GM12878 (cell line): ENCODE measurements around the gene ATRN. TPM values are rescaled to one million over a fixed set of nuclear protein-coding genes. Genes with fewer than 3 reads are reported as not detected.

Experiments
- ATAC-seq: fragments of 200-7000 bp; cut with Tn5 transposase; 3 replicates; pipeline ENCODE4 v1.9.1; 2020; ENCODE audit warnings: mild to moderate bottlenecking, moderate library complexity
- BruUV-seq: library from RNA; stranded (reverse); fragments of 400-500 nt; replicated peaks from 2 replicates; lab custom pipeline; 2021; lab: Mats Ljungman, UMichigan
- CTCF ChIA-PET: fragments of 300-600 bp; sonication (Branson Sonifier 250); formaldehyde crosslinking; extraction: SDS; loops from one replicate; lab custom pipeline; 2021; ENCODE audit warnings: inconsistent platforms; lab: Yijun Ruan, JAX
- POLR2A ChIA-PET: fragments of 350-600 bp; formaldehyde crosslinking; extraction: SDS; loops from one replicate; lab custom pipeline; 2021; ENCODE audit warnings: inconsistent platforms; lab: Charles Lee
- RAD21 ChIA-PET: fragments of 300-600 bp; sonication (Branson Sonifier 250); formaldehyde crosslinking; loops from one replicate; lab custom pipeline; 2023; ENCODE audit warnings: antibody characterized with exemption; ENCODE audit not compliant: unreplicated experiment; lab: Charles Lee
- SMC1A ChIA-PET: fragments of 300-600 bp; sonication (Branson Sonifier 250); formaldehyde crosslinking; loops from one replicate; lab custom pipeline; 2023; ENCODE audit not compliant: unreplicated experiment, uncharacterized antibody; lab: Charles Lee
- DNase-seq: peaks from one replicate; pipeline ENCODE4 v3.0.0-alpha.2; 2011; ENCODE audit warnings: low read depth, low spot score
- FAIRE-seq: peaks from 3 replicates; lab custom pipeline; 2011; peaks lifted over from hg19 to GRCh38; lab: Jason Lieb, UNC
- H2AFZ ChIP-seq: 2 replicates; pipeline ENCODE4 v1.6.0; 2011; ENCODE audit warnings: low read depth, low read length, control low read depth; ENCODE audit not compliant: control insufficient read depth
- H3K27ac ChIP-seq: 2 replicates; pipeline ENCODE4 v1.5.1; 2011; ENCODE audit warnings: control low read depth; ENCODE audit not compliant: control insufficient read depth, insufficient read depth
- H3K27me3 ChIP-seq, 2 experiments: replicated peaks in 1 of 2; 2 replicates each; pipeline versions ENCODE4 v1.6.0 to v1.6.1; 2011; ENCODE audit warnings: low read length in 1 of 2; ENCODE audit not compliant: control insufficient read depth in 2 of 2, insufficient read depth in 2 of 2
- H3K36me3 ChIP-seq, 2 experiments: 2 replicates each; pipeline ENCODE4 v1.5.1; 2011; ENCODE audit warnings: low read length in 1 of 2; ENCODE audit not compliant: control insufficient read depth in 2 of 2, insufficient read depth in 2 of 2
- H3K4me1 ChIP-seq: 2 replicates; pipeline ENCODE4 v1.6.1; 2011; ENCODE audit warnings: mild to moderate bottlenecking, low read length, moderate library complexity, mixed read lengths; ENCODE audit not compliant: control insufficient read depth, insufficient read depth
- H3K4me2 ChIP-seq: 2 replicates; pipeline ENCODE4 v1.6.0; 2011; ENCODE audit warnings: control low read depth; ENCODE audit not compliant: control insufficient read depth, insufficient read depth
- H3K4me3 ChIP-seq: fragments of 200-600 bp; sonication (generic); 2 replicates; pipeline ENCODE4 v1.5.1; 2016
- H3K79me2 ChIP-seq: 2 replicates; pipeline ENCODE4 v1.6.0; 2011; ENCODE audit warnings: low read length; ENCODE audit not compliant: control insufficient read depth, insufficient read depth
- H3K9ac ChIP-seq: 2 replicates; pipeline ENCODE4 v1.8.0; 2011; ENCODE audit warnings: low read length, control low read depth, mixed read lengths; ENCODE audit not compliant: control insufficient read depth, insufficient read depth
- H3K9me3 ChIP-seq: replicated peaks from 3 replicates; pipeline ENCODE4 v1.5.1; 2011; ENCODE audit warnings: mild to moderate bottlenecking, low read length; ENCODE audit not compliant: control insufficient read depth, insufficient read depth
- H4K20me1 ChIP-seq: 2 replicates; pipeline ENCODE4 v1.6.0; 2011; ENCODE audit not compliant: control insufficient read depth, insufficient read depth
- ASH2L ChIP-seq: fragments of 300-600, 200-600 bp; sonication (generic); IDR thresholded peaks from 2 replicates; pipeline ENCODE4 v1.6.1; 2017; ENCODE audit warnings: low read depth, mild to moderate bottlenecking, borderline replicate concordance
- BCLAF1 ChIP-seq: fragments of 450-650 bp; IDR thresholded peaks from 2 replicates; pipeline ENCODE4 v1.6.1; 2017; ENCODE audit warnings: antibody characterized with exemption, mild to moderate bottlenecking, moderate library complexity
- BRCA1 ChIP-seq: IDR thresholded peaks from 2 replicates; pipeline ENCODE4 v1.6.1; 2011; ENCODE audit warnings: low read depth, low read length, improper control_type of control experiment
- CHD2 ChIP-seq: IDR thresholded peaks from 2 replicates; pipeline ENCODE4 v1.6.1; 2011; ENCODE audit warnings: low read depth, low read length, improper control_type of control experiment, borderline replicate concordance
- DPF2 ChIP-seq: fragments of 450-650 bp; IDR thresholded peaks from 2 replicates; pipeline ENCODE4 v1.6.1; 2017; ENCODE audit warnings: mild to moderate bottlenecking
- HCFC1 ChIP-seq: fragments of 150-350 bp; IDR thresholded peaks from 2 replicates; pipeline ENCODE4 v1.6.1; 2014; ENCODE audit warnings: low read length
- IKZF1 ChIP-seq: fragments of 450-650 bp; conservative IDR thresholded peaks from 2 replicates; pipeline ENCODE4 v1.6.1; 2017; ENCODE audit warnings: antibody characterized with exemption, mild to moderate bottlenecking
- KLF5 ChIP-seq: fragments of 450-650 bp; IDR thresholded peaks from 2 replicates; pipeline ENCODE4 v1.6.1; 2014; ENCODE audit warnings: mild to moderate bottlenecking; ENCODE audit not compliant: partially characterized antibody
- LARP7 ChIP-seq: fragments of 450-650 bp; IDR thresholded peaks from 2 replicates; pipeline ENCODE4 v1.6.1; 2017; ENCODE audit warnings: mild to moderate bottlenecking
- MTA2 ChIP-seq: fragments of 450-650 bp; IDR thresholded peaks from 2 replicates; pipeline ENCODE4 v1.6.1; 2016; ENCODE audit warnings: low read depth, mild to moderate bottlenecking, moderate library complexity
- NBN ChIP-seq: fragments of 450-650 bp; IDR thresholded peaks from 2 replicates; pipeline ENCODE4 v1.6.1; 2016
- NFXL1 ChIP-seq: fragments of 450-650 bp; IDR thresholded peaks from 2 replicates; pipeline ENCODE4 v1.6.1; 2017; ENCODE audit warnings: antibody characterized with exemption, mild to moderate bottlenecking, borderline replicate concordance
- NFYA ChIP-seq: IDR thresholded peaks from 2 replicates; pipeline ENCODE4 v1.6.1; 2011; ENCODE audit warnings: low read depth, mild to moderate bottlenecking, low read length, improper control_type of control experiment, borderline replicate concordance
- RFX5 ChIP-seq: IDR thresholded peaks from 2 replicates; pipeline ENCODE4 v1.6.1; 2011; ENCODE audit warnings: low read depth, low read length, improper control_type of control experiment
- TBL1XR1 ChIP-seq: IDR thresholded peaks from 2 replicates; pipeline ENCODE4 v1.6.1; 2012; ENCODE audit warnings: low read depth, low read length, improper control_type of control experiment
- ZNF384 ChIP-seq: IDR thresholded peaks from 2 replicates; pipeline ENCODE4 v1.6.1; 2012; ENCODE audit warnings: low read depth, mild to moderate bottlenecking, low read length, improper control_type of control experiment, borderline replicate concordance
- ZSCAN29 ChIP-seq: fragments of 450-650 bp; IDR thresholded peaks from 2 replicates; pipeline ENCODE4 v1.6.1; 2017; ENCODE audit warnings: mild to moderate bottlenecking, moderate library complexity
- WGBS: methylation state at CpG from one replicate; pipeline ENCODE4 v1.1.6; 2016; ENCODE audit warnings: low lambda C conversion rate; ENCODE audit not compliant: insufficient replicate concordance, insufficient coverage; ENCODE audit errors: missing lambda C conversion rate; 5-methylcytosine and 5-hydroxymethylcytosine counted together
- in situ Hi-C: fragments of 300-500 bp; cut with MboI; formaldehyde crosslinking; loops from 9 replicates; pipeline ENCODE4 v1.14.3; 2018; ENCODE audit warnings: mixed read lengths
- intact Hi-C: fragments of 100-400 bp; cut with micrococcal nuclease; formaldehyde crosslinking; loops from one replicate; pipeline ENCODE4 v1.14.2; 2022; ENCODE audit not compliant: unreplicated experiment
- polyA plus RNA-seq, 11 experiments: library from polyadenylated mRNA; depleted of rRNA in 4 of 11; unstranded in 6 of 11; stranded (reverse) in 5 of 11; fragments of >200 nt; fragmentation: Nextera tagmentation in 4 of 11; fragmentation: Illumina TruSeq in 1 of 11; extraction: Ambion mirVana in 4 of 11; extraction: Trizol in 1 of 11; gene quantifications; 1 replicate in 1 of 11; 2 replicates in 10 of 11; pipeline versions ENCODE4 v1.2.1 to v1.2.3, GENCODE V29; 2011 to 2016; ENCODE audit warnings: inconsistent platforms in 2 of 11, missing spikeins in 2 of 11, low read depth in 1 of 11
- total RNA-seq, 4 experiments: library from RNA; depleted of rRNA in 3 of 4; stranded (reverse); fragments of >200 nt in 3 of 4; fragmentation: Illumina TruSeq in 1 of 4; extraction: Trizol in 1 of 4; gene quantifications; 2 replicates each; pipeline versions ENCODE4 v1.2.1 to v1.2.3, GENCODE V29; 2013 to 2021

ATRN gene
- total and polyA plus RNA-seq, 10 of the 15 experiments (the other 5 are each of a cell fraction or from before 2014, with no cell fraction given) = 0.71 to 11.6 (median 6.9) TPM

- TF ChIP-seq NFXL1 (no peak), HCFC1 (no peak), ASH2L (no peak), NFYA (no peak), ZNF384 (no peak), IKZF1 (no peak)
Observed at GRCh38 chr20:3431109-3431508, 39.7 kb upstream of the ATRN start (continued).

GRCh38 chr20:3432844-3433243 is 38.0 kb upstream of the ATRN start:
- Histone ChIP-seq H3K9me3 (no peaks in the 10 kb centered on the region), H3K4me1 (peaks cover 7% of the 10 kb centered on the region), H2AFZ (no peak overlapping the region), H3K36me3 (no peaks in the 10 kb centered on the region), H3K27ac (no peak overlapping the region), H4K20me1 (no peaks in the 10 kb centered on the region)
- intact Hi-C loops (no loop called here), in situ Hi-C loops (no loop called here)
- BruUV-seq = no TSS peak
- 51% methylated on average over 3 of the region's 3 CpGs for WGBS
- CTCF ChIA-PET = no interaction called here
- FAIRE-seq (no peak), DNase-seq (no peak), ATAC-seq (no peak)
- TF ChIP-seq BRCA1 = no peak
- TF ChIP-seq, all 136 proteins: peak for 0
- no peak overlapping the region for H3K4me3 ChIP-seq
- SMC1A ChIA-PET = no interaction called here
- POLR2A ChIA-PET = no interaction called here
- H3K27me3 ChIP-seq = no peaks in the 10 kb centered on the region
- H3K79me2 ChIP-seq = no peaks in the 10 kb centered on the region
- RAD21 ChIA-PET = no interaction called here
- no peak overlapping the region for H3K4me2 ChIP-seq
- H3K9ac ChIP-seq = no peak overlapping the region

DNA sequence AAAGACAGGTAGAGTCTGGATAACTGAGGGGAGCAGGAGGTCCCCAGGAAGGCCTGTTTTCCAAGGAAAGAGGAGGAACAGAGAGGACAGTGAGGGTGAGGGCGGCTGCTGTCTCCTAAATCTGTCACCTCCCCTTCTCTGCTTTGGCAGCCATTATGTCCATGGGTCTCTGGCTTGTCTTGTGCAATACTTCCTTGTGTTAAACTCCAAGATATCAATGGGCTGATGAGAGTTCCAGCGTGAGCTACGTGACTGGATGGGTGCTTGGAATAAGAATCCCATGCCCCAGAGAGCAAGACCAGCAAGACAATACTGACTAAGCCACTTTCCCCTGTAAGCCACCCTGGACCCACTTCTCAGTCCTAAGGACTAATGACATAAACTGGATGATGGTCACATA is 37.1 kb upstream of the ATRN start:
- ChIA-PET CTCF (no interaction called here), SMC1A (no interaction called here), RAD21 (no interaction called here), POLR2A (no interaction called here)
- no peak overlapping the region for H3K4me2 ChIP-seq
- no peak for DNase-seq
- no peak overlapping the region for H2AFZ ChIP-seq
- WGBS = 30% methylated on average over 3 of the region's 3 CpGs
- no peak for TF ChIP-seq KLF5
- TF ChIP-seq ZSCAN29 = no peak
- no peak for TF ChIP-seq RFX5
- TF ChIP-seq TBL1XR1 = no peak
- TF ChIP-seq BCLAF1 = no peak
- no peak for TF ChIP-seq NBN
- TF ChIP-seq DPF2 = no peak
- no peak for TF ChIP-seq LARP7
- no peak for TF ChIP-seq CHD2
- no peak for TF ChIP-seq MTA2
- no peak for TF ChIP-seq IKZF1
- no peak overlapping the region for H3K4me3 ChIP-seq
- no peaks in the 10 kb centered on the region for H3K9me3 ChIP-seq
- in situ Hi-C loops (no loop called here), intact Hi-C loops (no loop called here)
- no peaks in the 10 kb centered on the region for H3K79me2 ChIP-seq
- no peak overlapping the region for H3K9ac ChIP-seq
- H3K27me3 ChIP-seq = no peaks in the 10 kb centered on the region
- H3K4me1 ChIP-seq = peaks cover 7% of the 10 kb centered on the region
- no peak for ATAC-seq
- H3K36me3 ChIP-seq = no peaks in the 10 kb centered on the region
- H3K27ac ChIP-seq = no peak overlapping the region
- FAIRE-seq = no peak
- no peaks in the 10 kb centered on the region for H4K20me1 ChIP-seq
- no TSS peak for BruUV-seq
